Ishikawa (cell line): ENCODE measurements around the gene CAMKK1.

Experiments
- CEBPB ChIP-seq: IDR thresholded peaks from 2 replicates; pipeline ENCODE4 v1.6.1; 2012
- EGR1 ChIP-seq: IDR thresholded peaks from 2 replicates; pipeline ENCODE4 v1.6.1; 2012
- EP300 ChIP-seq: IDR thresholded peaks from 2 replicates; pipeline ENCODE4 v1.6.1; 2012; ENCODE audit warnings: borderline replicate concordance
- FOXM1 ChIP-seq: IDR thresholded peaks from 2 replicates; pipeline ENCODE4 v1.6.1; 2012; ENCODE audit warnings: low read depth, borderline replicate concordance
- MAX ChIP-seq: IDR thresholded peaks from 2 replicates; pipeline ENCODE4 v1.6.1; 2012
- NFIC ChIP-seq: IDR thresholded peaks from 2 replicates; pipeline ENCODE4 v1.6.1; 2012
- RAD21 ChIP-seq: IDR thresholded peaks from 2 replicates; pipeline ENCODE4 v1.6.1; 2012; ENCODE audit warnings: low read depth
- REST ChIP-seq: IDR thresholded peaks from 2 replicates; pipeline ENCODE4 v1.6.1; 2012; ENCODE audit warnings: low read depth, mild to moderate bottlenecking
- TAF1 ChIP-seq: IDR thresholded peaks from 2 replicates; pipeline ENCODE4 v1.6.1; 2012; ENCODE audit warnings: low read depth, mild to moderate bottlenecking
- TEAD4 ChIP-seq: IDR thresholded peaks from 2 replicates; pipeline ENCODE4 v1.6.1; 2012
- USF1 ChIP-seq: IDR thresholded peaks from 2 replicates; pipeline ENCODE4 v1.6.1; 2012
- YY1 ChIP-seq: IDR thresholded peaks from 2 replicates; pipeline ENCODE4 v1.6.1; 2012; ENCODE audit warnings: low read depth

GRCh38 chr17:3847165-3847670 is 45.6 kb downstream of the CAMKK1 start:
- no peak for TF ChIP-seq TAF1
- no peak for TF ChIP-seq CEBPB
- TF ChIP-seq FOXM1: no peak
- TF ChIP-seq TEAD4: no peak
- TF ChIP-seq RAD21: no peak
- TF ChIP-seq REST: no peak
- TF ChIP-seq USF1: no peak
- no peak for TF ChIP-seq EP300
- no peak for TF ChIP-seq EGR1
- TF ChIP-seq MAX: no peak
- no peak for TF ChIP-seq NFIC
- no peak for TF ChIP-seq YY1
